Keratinocyte (primary cell): ENCODE measurements around the gene ANXA5.

Experiments
- CTCF ChIP-seq, 3 experiments: IDR thresholded peaks in 1 of 3; conservative IDR thresholded peaks in 1 of 3; optimal IDR thresholded peaks in 1 of 3; 2 replicates in 2 of 3; 3 replicates in 1 of 3; pipeline versions ENCODE3 to v1.5.1; 2011; ENCODE audit warnings: low read length in 3 of 3, mild to moderate bottlenecking in 3 of 3, moderate library complexity in 2 of 3, control low read depth in 1 of 3, inconsistent platforms in 1 of 3; ENCODE audit not compliant: insufficient read depth in 2 of 3; ENCODE audit errors: extremely low read depth in 1 of 3
- EZH2 ChIP-seq: IDR thresholded peaks from one replicate; pipeline ENCODE4 v1.6.1; 2012; ENCODE audit warnings: inconsistent platforms, mild to moderate bottlenecking, low read length, moderate library complexity

DNA sequence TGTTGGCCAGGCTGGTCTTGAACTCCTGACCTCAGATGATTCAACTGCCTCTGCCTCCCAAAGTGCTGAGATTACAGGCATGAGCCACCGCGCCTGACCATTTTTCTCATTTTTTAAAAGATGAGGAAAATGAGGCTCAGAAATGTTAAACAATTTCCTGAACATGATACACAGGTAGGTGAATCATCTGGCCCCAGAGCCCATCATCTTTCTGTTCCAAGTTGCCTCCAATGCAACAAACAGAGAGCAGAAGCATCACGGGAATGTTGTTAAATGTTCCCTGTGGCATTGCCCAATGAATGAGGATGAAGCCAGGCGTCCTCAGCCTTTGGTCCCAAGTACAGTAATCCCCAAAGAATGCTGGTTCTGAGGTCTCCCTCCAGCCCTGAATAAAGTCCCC, 31.3 kb upstream of the ANXA5 start:
- no peak for TF ChIP-seq CTCF (optimal IDR thresholded peaks at IDR 0.05 in 1 of 3, IDR thresholded peaks at IDR 0.05 in 1 of 3, conservative IDR thresholded peaks at IDR 0.05 in 1 of 3; ENCODE audit: extremely low read depth in 1 of 3, insufficient read depth in 2 of 3, low read length in 3 of 3)
- no peak for TF ChIP-seq EZH2
